GM12875 (cell line): ENCODE data around the gene MTERF4.

ENCODE experiments used
- H3K4me3 ChIP-seq: one replicate; pipeline ENCODE4 v1.5.1; 2011; ENCODE audit warnings: low read depth, low read length, control low read depth
- TF ChIP-seq, protein P1 (sequence below): IDR thresholded peaks from 2 replicates; pipeline ENCODE4 v1.5.1; 2011; ENCODE audit warnings: low read depth, mild to moderate bottlenecking, control low read depth, inconsistent platforms, low read length, moderate library complexity, borderline replicate concordance; ENCODE audit not compliant: insufficient read depth

Gene MTERF4

DNA sequence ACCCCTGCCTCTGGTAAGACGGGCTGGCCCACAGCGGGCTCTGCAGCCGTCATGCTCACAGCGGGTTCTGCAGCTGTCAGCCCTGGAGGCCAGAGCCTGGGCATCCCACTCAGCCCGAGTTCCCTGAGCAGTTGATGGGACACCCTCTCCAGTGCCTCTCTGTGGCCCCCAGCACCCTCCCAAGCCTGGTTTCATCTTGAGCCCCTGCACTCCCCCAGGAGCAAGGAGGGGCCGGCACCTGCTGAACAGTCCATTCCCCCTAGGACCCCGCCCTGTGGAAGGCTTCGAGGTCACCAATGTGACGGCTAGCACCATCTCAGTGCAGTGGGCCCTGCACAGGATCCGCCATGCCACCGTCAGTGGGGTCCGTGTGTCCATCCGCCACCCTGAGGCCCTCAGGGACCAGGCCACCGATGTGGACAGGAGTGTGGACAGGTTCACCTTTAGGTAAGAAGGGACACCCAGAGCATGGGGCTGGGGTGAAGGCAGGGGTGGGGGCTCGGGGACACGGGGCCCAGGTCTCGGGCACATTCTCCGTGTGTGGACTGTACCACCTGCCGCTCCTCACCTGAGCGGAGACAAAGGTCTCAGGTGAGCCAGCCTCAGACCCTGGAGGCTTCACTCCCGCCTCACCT, 34.5 kb downstream of the MTERF4 start:
- TF ChIP-seq, protein P1, sequence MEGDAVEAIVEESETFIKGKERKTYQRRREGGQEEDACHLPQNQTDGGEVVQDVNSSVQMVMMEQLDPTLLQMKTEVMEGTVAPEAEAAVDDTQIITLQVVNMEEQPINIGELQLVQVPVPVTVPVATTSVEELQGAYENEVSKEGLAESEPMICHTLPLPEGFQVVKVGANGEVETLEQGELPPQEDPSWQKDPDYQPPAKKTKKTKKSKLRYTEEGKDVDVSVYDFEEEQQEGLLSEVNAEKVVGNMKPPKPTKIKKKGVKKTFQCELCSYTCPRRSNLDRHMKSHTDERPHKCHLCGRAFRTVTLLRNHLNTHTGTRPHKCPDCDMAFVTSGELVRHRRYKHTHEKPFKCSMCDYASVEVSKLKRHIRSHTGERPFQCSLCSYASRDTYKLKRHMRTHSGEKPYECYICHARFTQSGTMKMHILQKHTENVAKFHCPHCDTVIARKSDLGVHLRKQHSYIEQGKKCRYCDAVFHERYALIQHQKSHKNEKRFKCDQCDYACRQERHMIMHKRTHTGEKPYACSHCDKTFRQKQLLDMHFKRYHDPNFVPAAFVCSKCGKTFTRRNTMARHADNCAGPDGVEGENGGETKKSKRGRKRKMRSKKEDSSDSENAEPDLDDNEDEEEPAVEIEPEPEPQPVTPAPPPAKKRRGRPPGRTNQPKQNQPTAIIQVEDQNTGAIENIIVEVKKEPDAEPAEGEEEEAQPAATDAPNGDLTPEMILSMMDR: no peak
- no peak overlapping the region for H3K4me3 ChIP-seq

DNA sequence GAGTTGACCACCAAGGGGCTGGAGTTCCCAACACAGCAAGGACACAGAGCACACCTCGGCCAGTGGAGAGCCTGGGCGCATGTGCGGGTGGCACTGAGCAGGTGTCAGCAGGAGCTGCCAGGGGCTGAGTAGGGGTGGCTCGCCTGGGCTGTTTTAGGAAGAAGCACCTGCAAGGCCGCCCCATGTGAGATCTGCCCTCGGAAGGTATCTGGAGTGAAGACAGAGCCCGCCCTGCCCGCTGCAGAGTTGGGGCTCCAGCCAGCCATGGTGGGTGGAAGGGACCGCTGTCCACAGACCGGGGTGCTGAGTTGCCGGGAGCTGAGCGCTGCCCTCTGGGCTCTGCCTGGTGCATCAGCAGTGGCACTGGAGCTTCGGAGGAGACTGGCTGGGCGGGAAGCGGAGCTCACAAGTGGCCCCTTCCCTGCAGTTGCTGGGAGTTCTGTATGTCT, 35.2 kb downstream of the MTERF4 start:
- TF ChIP-seq, protein P1: no peak
- H3K4me3 ChIP-seq: no peak overlapping the region

DNA sequence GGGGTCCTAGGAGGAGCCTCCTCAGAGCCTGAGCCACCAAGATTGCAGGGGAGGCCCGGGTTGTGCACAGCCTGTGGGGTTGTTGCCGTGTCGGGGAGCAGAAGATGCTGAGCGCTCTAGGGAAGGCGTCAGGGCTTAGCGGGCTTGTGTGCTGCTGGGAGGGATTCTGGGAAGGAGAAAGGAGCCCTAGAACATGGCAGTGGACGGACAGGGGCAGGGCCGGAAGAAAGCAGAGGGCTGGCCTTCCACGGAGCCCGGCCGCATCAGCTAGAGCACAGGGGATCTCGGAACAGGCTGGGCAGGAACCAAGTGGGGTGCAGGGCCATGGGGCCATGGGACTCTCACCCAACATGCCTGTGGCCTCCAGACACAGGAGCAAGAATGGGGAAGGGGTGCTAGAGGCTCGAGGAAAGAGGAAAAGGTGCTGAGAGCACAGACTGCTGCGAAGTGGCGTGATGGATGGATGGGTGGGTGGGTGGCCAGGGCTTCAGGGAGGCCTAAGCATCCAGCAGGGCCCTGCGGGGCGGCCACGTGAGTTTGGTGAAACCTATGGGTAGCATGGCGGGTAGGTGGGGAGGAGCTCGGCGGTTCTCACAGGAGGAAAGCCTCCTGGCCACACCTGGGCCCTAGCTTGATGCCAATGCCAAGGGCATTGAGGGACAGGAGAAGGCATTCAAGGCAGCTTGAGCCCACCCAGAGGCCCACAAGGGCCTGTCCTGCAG, 35.8 kb downstream of the MTERF4 start:
- TF ChIP-seq, protein P1: no peak
- H3K4me3 ChIP-seq: no peak overlapping the region

DNA sequence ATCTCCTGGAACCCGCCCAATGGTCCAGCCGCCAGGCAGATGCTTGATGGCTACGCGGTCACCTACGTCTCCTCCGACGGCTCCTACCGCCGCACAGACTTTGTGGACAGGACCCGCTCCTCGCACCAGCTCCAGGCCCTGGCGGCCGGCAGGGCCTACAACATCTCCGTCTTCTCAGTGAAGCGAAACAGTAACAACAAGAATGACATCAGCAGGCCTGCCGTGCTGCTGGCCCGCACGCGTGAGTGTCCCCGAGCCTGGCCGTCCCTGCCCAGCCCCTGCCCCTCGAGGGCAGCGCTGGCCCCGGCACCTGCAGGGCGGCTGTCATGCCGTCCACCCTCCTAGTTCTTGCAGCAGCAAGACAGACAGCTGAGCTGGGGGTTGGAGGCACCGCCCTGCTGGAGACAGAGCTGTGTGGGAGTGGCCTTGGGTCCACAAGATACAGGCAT, 36.7 kb downstream of the MTERF4 start:
- TF ChIP-seq, protein P1: no peak
- H3K4me3 ChIP-seq: no peak overlapping the region

DNA sequence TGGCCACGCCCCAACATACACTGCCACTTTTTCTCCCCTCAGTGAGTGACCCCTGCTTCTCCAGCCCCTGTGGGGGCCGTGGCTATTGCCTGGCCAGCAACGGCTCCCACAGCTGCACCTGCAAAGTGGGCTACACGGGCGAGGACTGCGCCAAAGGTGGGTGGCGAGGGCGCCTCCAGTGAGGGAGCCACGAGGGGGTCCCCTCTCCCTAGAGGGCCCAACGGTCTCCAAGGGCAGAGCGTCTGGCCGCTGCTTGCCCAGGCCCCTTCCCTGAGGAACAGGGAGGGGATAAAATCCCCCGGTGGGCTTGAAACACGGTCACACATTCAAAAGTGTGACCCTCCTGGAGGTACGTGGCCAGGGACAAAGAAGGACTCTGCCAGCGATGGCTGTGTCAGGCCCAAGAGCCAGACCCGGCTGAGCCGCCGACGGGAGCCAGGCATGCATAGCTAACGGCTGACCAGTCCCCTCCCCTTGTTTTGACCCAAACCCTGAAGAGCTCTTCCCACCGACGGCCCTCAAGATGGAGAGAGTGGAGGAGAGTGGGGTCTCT, 37.2 kb downstream of the MTERF4 start:
- TF ChIP-seq, protein P1: no peak
- H3K4me3 ChIP-seq: no peak overlapping the region

DNA sequence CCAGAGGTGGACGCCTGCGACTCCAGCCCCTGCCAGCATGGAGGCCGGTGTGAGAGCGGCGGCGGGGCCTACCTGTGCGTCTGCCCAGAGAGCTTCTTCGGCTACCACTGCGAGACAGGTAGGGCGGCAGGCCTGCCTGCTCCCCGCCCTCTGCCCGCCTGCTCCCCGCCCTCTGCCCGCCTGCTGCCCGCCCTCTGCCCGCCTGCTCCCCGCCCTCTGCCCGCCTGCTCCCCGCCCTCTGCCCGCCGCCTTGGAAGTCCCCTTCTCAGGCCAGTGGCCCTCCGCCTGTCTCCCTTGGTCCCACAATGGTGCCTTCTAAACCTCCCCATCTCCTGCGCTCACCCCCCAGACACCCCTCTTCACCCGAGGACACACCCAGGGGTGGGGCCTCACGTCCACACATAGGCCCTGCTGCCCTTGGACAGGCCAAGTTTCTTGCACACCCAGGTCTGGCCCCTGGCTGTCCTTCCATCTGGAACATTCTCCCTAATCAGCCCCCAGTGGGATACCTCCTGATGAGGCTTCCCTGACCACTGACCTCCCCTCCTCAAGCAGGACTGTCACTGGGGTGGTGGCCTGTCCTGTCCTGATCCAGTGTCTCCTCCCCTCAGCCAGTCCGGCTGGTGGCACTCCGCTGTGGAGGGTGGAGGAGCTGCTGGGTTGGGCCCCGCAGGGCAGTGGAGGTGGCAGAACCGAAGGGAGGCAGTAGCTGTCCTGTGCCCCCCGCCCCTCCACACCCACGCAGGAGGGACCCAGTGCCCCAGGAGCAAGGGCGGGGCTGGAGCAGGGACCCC, 37.9 kb downstream of the MTERF4 start:
- TF ChIP-seq, protein P1: no peak
- no peak overlapping the region for H3K4me3 ChIP-seq
